GM23248 (cell line): ENCODE results near the gene TIMM13.

Experiments
- EZH2 ChIP-seq: fragments of 200-600 bp; sonication (generic); IDR thresholded peaks from 2 replicates; pipeline ENCODE4 v1.6.1; 2018; ENCODE audit warnings: antibody characterized with exemption, mild to moderate bottlenecking; ENCODE audit not compliant: insufficient read depth, poor library complexity, severe bottlenecking
- EZH2phosphoT487 ChIP-seq: fragments of 200-600 bp; sonication (generic); IDR thresholded peaks from 2 replicates; pipeline ENCODE4 v1.6.1; 2018; ENCODE audit warnings: antibody characterized with exemption, moderate library complexity, mild to moderate bottlenecking, low read depth; ENCODE audit not compliant: insufficient read depth

DNA sequence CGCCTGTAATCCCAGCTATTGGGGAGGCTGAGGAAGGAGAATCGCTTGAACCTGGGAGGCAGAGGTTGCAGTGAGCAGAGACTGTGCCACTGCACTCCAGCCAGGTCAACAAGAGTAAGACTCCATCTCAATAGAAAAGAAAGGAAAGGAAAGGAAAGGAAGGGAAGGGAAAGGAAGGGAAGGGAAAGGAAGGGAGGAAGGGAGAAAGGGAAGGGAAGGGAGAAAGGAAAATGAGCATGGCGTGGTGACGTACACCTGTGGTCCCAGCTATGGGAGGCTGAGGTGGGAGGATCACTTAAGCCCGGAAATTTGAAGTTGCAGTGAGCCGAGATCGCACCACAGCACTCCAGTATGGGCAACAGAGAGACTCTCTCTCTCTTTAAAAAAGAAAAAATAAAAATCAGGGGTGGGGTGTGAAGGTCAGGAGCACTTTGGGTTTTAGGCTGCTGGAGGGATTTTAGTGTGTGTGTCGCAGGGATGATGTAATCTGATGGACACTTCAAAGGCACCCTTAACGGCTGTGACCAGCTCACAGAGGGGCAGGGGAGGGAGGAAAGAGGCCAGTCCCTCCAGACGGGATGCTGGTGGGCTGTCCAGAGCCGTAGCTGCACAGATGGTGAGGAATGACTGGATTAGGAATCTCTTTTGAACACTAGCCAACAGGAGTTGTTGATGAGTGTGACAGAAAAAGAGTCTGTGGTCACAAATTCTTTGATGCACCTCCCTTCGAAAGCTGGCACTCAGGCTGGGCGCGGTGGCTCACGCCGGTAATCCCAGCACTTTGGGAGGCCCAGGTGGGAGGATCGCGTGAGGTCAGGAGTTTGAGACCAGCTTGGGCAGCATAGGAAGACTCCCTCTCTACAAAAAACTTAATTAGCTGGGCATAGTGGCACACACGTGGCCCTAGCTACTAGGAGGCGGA lies 39.8 kb downstream of the TIMM13 start:
- TF ChIP-seq EZH2phosphoT487 (no peak), EZH2 (no peak)
